ENCODE measurements around the gene ABCA8.

The ABCA8 gene

DNA sequence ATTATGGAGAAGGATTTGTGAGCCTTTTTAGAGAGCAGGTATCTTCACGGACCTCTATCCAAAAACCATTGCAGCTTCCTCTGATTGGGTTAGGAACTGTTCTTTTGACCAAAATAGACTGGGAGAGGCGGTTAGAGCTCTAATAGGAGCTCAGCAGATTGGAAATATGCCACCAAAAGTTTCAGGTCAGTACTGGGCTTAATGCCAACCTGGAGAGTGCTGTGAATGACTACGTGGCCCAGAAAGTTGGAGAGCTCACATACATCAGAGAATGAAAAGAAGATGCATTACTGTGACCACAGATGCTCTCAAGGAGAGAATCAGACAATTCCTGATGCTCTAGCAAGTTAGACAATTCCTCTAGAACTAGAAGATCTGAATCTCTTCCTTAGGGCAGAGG, 86.5 kb downstream of the ABCA8 start:
- DNase-seq (ENCODE audit: low read depth in 2 of 2): no peak

GRCh38 chr17:68867759-68868516, 87.3 kb downstream of the ABCA8 start:
- DNase-seq (ENCODE audit: low read depth in 2 of 2): no peak

- DNase-seq (ENCODE audit: low read depth in 2 of 2): no peak
Measured at GRCh38 chr17:68865584-68865983, 89.6 kb downstream of the ABCA8 start.

GRCh38 chr17:68863091-68863652, 92.0 kb downstream of the ABCA8 start:
- DNase-seq (ENCODE audit: low read depth in 2 of 2): no peak

- no peak for DNase-seq (ENCODE audit: low read depth in 2 of 2)
Measured at GRCh38 chr17:68861602-68862001, 93.6 kb downstream of the ABCA8 start.

GRCh38 chr17:68860941-68861340, 94.3 kb downstream of the ABCA8 start:
- no peak for DNase-seq (ENCODE audit: low read depth in 2 of 2)

DNA sequence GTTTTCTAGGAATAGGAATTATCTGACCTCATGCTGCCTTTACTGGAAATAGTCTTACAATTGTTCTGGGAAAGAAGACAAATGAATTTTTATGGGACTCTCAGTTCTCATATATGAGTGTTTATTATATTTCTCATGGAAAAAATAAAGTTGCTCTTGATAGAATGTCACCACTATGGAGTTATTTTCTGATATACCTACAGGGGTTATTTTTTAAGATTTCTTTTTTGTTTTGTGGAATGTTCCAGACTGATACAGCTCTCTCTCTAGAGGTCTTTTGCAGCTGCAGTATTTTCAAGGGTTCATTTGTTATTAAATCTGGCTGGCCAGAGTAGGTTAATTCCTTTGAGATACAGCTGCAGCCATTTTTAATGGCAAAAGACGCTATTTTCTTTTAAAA, 100.7 kb downstream of the ABCA8 start:
- DNase-seq (ENCODE audit: low read depth in 2 of 2): no peak

DNA sequence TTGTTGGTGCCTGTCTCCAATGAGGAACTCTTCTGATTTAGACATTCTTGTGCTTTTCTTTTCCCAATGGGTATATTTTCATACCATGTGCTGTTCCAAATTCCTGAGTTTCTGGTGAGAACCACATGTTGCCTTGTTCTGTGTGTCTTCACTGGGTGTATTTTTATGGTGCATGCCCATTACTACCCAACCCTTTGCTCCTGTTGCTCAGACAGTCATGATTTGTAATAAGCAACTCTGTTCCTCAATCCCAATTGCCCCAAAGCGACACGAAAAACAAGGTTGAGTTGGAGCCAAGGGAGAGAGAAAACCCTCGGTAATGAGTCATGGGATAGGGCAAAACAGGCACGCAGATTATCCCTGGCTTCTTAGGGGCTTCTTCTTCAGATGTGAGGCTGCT, 101.8 kb downstream of the ABCA8 start:
- no peak for DNase-seq (ENCODE audit: low read depth in 2 of 2)

DNA sequence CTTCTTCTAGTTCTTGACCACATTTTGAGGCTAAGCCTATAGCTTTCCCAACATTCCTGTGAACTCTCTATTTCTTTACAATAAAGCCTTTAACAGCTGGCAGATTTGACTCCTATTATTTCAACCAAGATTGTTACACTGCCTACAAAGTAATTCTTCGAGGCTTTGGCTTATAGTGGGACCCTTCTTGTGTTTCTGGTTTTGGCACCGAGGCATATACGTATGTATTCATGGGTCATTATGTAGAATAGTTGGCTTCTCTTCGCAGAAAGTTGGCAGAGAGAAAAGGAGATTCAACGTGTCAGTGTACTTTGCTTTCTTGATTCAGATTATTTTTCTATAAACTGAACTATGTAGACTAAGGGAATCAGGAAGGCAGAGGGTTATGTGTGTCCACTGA, 102.2 kb downstream of the ABCA8 start:
- DNase-seq (ENCODE audit: low read depth in 2 of 2): no peak

DNA sequence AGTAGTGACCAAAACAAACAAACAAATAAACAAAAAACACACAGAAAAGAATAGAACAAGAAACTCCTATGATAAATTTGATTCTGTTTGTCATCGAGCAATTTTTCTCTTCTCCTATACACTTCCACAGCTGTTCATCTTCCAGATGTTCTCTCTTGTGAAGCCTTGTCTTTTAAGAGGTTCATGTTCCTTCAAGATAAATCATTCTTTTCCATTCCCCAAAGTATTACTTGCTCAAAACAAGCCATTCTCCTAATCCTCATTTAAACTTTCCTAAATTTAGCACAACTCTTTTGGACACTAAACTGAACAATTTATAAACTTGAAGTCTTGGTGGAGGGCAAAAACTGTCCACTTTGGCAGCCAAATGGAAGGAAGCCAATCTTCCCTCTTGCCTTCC, 103.3 kb downstream of the ABCA8 start:
- no peak for DNase-seq (ENCODE audit: low read depth in 2 of 2)

DNA sequence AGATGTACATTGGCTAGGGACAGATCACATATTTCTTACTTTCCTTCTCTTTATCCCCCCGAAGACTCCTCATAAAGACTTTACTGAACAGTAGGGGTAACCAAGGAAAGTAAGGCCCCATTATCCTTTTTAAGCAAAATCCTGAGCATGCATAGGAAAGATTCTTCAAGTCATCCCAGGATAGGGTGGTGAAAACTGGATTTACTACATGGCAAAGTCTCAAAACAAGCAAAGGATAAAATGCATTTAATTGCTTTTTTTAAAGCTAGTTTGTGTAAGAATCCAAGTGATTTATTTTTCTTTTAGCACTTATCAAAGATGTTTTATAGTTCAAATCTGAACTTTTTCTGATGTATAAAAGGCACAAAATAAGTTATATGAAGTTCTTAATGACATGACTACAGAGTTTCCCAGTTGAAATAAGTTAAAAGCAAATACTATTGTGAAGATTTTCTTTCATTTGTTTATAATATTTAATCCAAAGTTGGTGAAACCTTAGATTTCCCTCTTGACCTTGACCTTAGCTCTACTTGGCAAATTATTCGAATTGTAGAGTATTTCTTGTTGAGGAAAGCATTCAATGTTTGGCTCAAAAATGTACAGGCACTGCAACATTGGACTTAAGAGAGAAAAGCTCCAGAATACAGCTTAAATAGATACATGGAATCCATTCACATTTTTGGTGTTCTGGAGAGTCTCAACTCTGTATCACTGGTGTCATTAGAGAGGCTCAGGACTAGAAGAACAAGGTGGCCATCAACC, 104.3 kb downstream of the ABCA8 start:
- DNase-seq (ENCODE audit: low read depth in 2 of 2): no peak

DNA sequence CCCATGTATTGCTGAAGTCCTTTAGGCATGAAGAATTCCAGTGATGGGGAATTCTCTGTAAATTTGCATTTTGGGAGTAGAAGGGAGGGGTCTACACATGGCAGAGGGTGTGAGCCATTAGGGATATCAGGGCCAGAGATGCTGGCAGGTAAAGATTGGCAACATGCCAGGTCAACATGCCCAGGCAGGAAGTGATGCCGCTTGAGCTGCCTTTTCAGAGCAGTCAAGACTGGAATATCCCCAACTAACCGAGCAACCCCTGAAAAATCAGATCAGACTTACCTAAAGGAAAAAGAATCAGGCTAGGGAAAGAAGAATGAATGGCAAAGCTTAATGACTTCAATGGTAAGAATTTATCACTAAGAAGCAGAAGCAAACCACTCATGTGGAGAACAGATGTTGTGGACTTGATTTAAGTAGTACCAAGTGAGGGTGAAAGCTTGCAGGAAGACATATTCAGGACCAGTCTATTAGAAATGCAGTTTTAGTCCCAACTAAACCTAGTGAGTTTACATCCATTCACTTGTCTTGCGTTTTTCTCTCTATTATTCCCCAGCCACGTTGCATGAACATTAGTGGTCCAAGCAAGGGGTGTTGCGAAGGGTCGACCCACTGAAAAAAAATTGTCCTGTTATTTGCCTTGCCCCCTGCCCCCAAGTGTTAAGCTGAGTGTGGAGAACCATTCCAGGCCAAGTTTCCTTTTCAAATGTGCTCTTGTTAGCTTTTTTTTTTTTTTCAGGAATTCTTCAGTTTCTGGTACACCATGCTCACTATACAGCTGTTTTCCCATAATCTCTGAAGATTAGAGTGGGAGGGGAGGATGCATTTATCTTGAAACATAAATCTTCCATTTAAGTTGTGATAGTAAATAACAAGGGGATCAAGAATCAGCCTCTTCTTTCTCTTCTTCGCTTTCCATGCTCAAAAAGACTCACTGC, 105.2 kb downstream of the ABCA8 start:
- no peak for DNase-seq (ENCODE audit: low read depth in 2 of 2)

DNA sequence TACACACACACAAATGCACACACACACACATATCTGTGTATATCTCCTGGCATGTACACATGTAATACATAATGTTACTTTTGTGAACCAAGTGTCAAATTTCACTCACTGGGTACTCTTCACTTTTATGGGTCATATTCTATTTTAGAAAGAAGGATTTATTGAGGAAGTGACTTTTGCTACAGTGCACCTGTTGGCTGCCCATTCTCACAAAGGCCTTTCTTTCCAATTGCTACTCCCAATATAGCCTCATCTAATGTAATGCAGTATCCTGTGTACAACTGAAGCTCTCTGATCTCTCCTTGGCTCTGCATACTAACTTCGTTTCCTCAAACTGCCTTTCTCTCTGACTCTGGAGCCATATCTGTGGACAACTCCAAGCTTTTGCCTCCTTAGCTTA, 107.5 kb downstream of the ABCA8 start:
- DNase-seq (ENCODE audit: low read depth in 2 of 2): no peak

- DNase-seq (ENCODE audit: low read depth in 2 of 2): no peak
Measured at GRCh38 chr17:68843522-68843921, 111.7 kb downstream of the ABCA8 start.

DNA sequence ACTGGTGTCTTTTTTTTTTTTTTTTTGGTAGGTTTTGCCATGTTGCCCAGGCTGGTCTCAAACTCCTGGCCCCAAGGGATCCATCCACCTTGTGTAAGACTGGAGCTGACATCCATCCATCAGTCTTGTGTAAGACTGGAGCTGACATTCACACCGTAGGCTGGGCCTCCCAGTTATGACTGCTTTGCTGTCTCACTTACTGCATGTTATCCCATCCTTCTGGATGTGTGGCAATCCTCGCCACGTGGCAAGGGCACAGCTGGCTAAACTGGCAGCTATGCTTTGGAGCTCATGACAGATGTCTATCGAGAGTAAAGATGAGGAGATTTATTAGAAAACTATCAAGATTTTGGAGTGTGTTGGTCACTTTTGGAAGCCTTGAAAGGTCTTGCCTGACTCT, 115.1 kb downstream of the ABCA8 start:
- no peak for DNase-seq (ENCODE audit: low read depth in 2 of 2)

DNA sequence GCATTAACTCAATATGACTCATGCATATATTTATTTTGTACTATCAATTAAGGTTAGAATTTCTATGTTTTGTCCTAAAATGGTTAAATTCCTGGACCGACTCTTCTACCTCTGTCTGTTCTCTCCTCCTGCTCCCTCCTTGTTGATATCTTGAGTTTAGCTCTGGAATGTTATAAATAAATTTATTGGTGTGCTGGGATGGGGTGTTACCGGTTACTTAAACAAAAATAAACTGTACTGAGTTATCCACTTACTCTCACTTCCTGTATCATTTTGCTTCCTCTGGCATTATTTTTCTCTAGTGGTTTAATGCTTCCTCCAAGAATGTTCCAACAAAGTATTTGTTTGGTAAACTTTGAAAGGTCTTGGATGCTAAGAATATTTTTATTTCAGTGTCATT, 120.1 kb downstream of the ABCA8 start:
- no peak for DNase-seq (ENCODE audit: low read depth in 2 of 2)

GRCh38 chr17:68834328-68834836, 120.8 kb downstream of the ABCA8 start:
- no peak for DNase-seq (ENCODE audit: low read depth in 2 of 2)

- DNase-seq (ENCODE audit: low read depth in 2 of 2): no peak
Measured at GRCh38 chr17:68832109-68832802, 122.9 kb downstream of the ABCA8 start.

DNA sequence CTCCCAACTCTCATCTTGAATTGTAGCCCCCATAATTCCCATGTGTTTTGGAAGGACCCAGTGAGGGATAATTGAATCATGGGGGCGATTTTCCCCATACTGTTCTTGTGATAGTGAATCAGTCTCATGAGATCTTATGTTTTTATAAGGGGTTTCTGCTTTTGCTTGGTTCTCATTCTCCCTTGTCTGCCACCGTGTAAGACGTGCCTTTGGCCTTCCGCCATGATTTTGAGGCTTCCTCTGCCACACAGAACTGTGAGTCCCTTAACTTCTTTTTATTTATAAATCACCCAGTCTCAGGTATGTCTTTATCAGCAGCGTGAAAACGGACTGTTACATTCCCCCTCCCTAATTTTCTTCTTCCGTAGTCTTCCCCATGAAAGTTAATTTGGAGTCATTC, 124.0 kb downstream of the ABCA8 start:
- DNase-seq (ENCODE audit: low read depth in 2 of 2): no peak

DNA sequence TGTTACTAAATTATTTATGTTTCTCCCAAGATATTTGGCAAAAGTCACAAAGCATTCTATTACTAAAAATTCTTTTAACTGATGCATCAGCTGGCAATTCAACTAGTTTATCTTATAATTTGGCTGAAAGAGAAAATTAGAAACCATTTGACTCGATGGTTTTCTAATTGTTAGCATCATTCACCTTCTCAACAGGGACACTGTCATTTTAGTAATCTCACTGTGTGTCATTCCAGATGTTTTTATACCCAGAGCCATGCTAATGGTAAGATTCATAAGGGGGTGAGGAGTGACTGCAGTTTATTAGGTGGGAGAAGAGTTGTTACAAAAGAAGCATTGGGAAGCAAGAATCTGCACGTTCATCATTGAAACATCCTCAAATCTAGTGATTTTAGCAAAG, 124.9 kb downstream of the ABCA8 start:
- DNase-seq (ENCODE audit: low read depth in 2 of 2): no peak

GRCh38 chr17:68829211-68829610, 126.0 kb downstream of the ABCA8 start:
- DNase-seq (ENCODE audit: low read depth in 2 of 2): no peak
